ENCODE measurements around the gene TBL1XR1. TPM values are rescaled to one million over a fixed set of nuclear protein-coding genes. Genes with fewer than 3 reads are reported as not detected.

The TBL1XR1 gene
- total RNA-seq, 1 experiment from 2014 or later = 180 TPM

GRCh38 chr3:177212756-177213155 lies 15.5 kb upstream of the TBL1XR1 start:
- ATAC-seq (no peak), DNase-seq (ENCODE audit: low read depth, low spot score) (no peak)
- Histone ChIP-seq H3K4me3 (replicated peaks in 1 of 2; ENCODE audit: low read depth in 1 of 2, low read length in 2 of 2) (no peak overlapping the region), H3K79me2 (ENCODE audit: insufficient read depth, low read length) (no peaks in the 10 kb centered on the region), H3K27ac (ENCODE audit: low read depth, low read length) (no peak overlapping the region), H4K20me1 (ENCODE audit: insufficient read depth) (no peaks in the 10 kb centered on the region), H3K9me3 (ENCODE audit: control insufficient read depth in 1 of 2, insufficient read depth in 1 of 2, low read depth in 1 of 2, low read length in 2 of 2) (no peaks in the 10 kb centered on the region), H3K4me2 (ENCODE audit: low read length) (no peak overlapping the region), H2AFZ (ENCODE audit: low read depth, low read length, poor library complexity, severe bottlenecking) (no peak overlapping the region), H3K27me3 (ENCODE audit: insufficient read depth, low read length) (no peaks in the 10 kb centered on the region), H3K4me1 (ENCODE audit: control insufficient read depth in 1 of 2, insufficient read depth in 2 of 2, low read length in 2 of 2) (peaks cover 0 to 27% of the 10 kb centered on the region in 2 experiments; a peak in 3 of 4 replicates), H3K9me2 (ENCODE audit: insufficient read depth) (no peaks in the 10 kb centered on the region), H3K9ac (ENCODE audit: low read length) (no peak overlapping the region), H3K36me3 (ENCODE audit: control insufficient read depth in 1 of 2, insufficient read depth in 2 of 2, low read length in 2 of 2) (no peaks in the 10 kb centered on the region)
- intact Hi-C loops (cut with micrococcal nuclease) = no loop called here
- POLR2A ChIA-PET = interaction anchor here (1.1 kb wide), 1 partner anchor 12 kb away, joined by 5 read pairs; no protein-coding TSS in a partner anchor
- RAD21 ChIA-PET (ENCODE audit: low non-redundant PET in 1 of 2, low total read pairs in 2 of 2, uncharacterized antibody in 2 of 2, unreplicated experiment in 2 of 2) = no interaction called here
- CTCF ChIA-PET = no interaction called here
- no TSS peak for BruUV-seq (replicated peaks)
- TF ChIP-seq MAX (IDR thresholded peaks at IDR 0.05) (no peak), EZH2phosphoT487 (IDR thresholded peaks at IDR 0.05; ENCODE audit: borderline replicate concordance) (no peak), SP1 (IDR thresholded peaks at IDR 0.05; ENCODE audit: low read depth) (no peak), CTCF (IDR thresholded peaks at IDR 0.05 in 2 of 3, conservative IDR thresholded peaks at IDR 0.05 in 1 of 3; ENCODE audit: borderline replicate concordance in 1 of 3, insufficient read depth in 1 of 3, low read depth in 2 of 3, low read length in 2 of 3) (no peak), TCF7L2 (IDR thresholded peaks at IDR 0.05; ENCODE audit: borderline replicate concordance, extremely low read depth, insufficient read depth, insufficient read length) (no peak)

- Histone ChIP-seq H3K4me3 (replicated peaks in 1 of 2; ENCODE audit: low read depth in 1 of 2, low read length in 2 of 2) (no peak overlapping the region), H4K20me1 (ENCODE audit: insufficient read depth) (no peaks in the 10 kb centered on the region), H3K9me2 (ENCODE audit: insufficient read depth) (no peaks in the 10 kb centered on the region), H2AFZ (ENCODE audit: low read depth, low read length, poor library complexity, severe bottlenecking) (no peak overlapping the region), H3K4me1 (ENCODE audit: control insufficient read depth in 1 of 2, insufficient read depth in 2 of 2, low read length in 2 of 2) (peaks cover 0 to 27% of the 10 kb centered on the region in 2 experiments; a peak in 3 of 4 replicates), H3K9me3 (ENCODE audit: control insufficient read depth in 1 of 2, insufficient read depth in 1 of 2, low read depth in 1 of 2, low read length in 2 of 2) (no peaks in the 10 kb centered on the region), H3K27me3 (ENCODE audit: insufficient read depth, low read length) (no peaks in the 10 kb centered on the region), H3K36me3 (ENCODE audit: control insufficient read depth in 1 of 2, insufficient read depth in 2 of 2, low read length in 2 of 2) (no peaks in the 10 kb centered on the region), H3K27ac (ENCODE audit: low read depth, low read length) (no peak overlapping the region), H3K9ac (ENCODE audit: low read length) (no peak overlapping the region), H3K4me2 (ENCODE audit: low read length) (no peak overlapping the region), H3K79me2 (ENCODE audit: insufficient read depth, low read length) (no peaks in the 10 kb centered on the region)
- ChIA-PET RAD21 (ENCODE audit: low non-redundant PET in 1 of 2, low total read pairs in 2 of 2, uncharacterized antibody in 2 of 2, unreplicated experiment in 2 of 2) (no interaction called here), POLR2A (no interaction called here), CTCF (no interaction called here)
- intact Hi-C loops (cut with micrococcal nuclease) = no loop called here
- DNase-seq (ENCODE audit: low read depth, low spot score) (no peak), ATAC-seq (no peak)
- TF ChIP-seq REST (IDR thresholded peaks at IDR 0.05; ENCODE audit: low read depth) = no peak
- no peak for TF ChIP-seq EZH2 (IDR thresholded peaks at IDR 0.05)
- no peak for TF ChIP-seq MAX (IDR thresholded peaks at IDR 0.05)
- no TSS peak for BruUV-seq (replicated peaks)
Observed at GRCh38 chr3:177212278-177212610, 15.0 kb upstream of the TBL1XR1 start.

Measured in HCT116 (cell line).